HCT116 (cell line): Measurements from ENCODE around the gene HIP1R. TPM values are rescaled to one million over a fixed set of nuclear protein-coding genes. Genes with fewer than 3 reads are reported as not detected.

Experiments
- ATAC-seq: fragments of 200-7000 bp; cut with Tn5 transposase; 2 replicates; pipeline ENCODE4 v1.9.1; 2020; ENCODE audit warnings: mild to moderate bottlenecking, moderate library complexity
- BruUV-seq: library from RNA; stranded (reverse); fragments of 400-500 nt; replicated peaks from 2 replicates; lab custom pipeline; 2021; lab: Mats Ljungman, UMichigan
- CTCF ChIA-PET: fragments of 300-600 bp; sonication (Branson Sonifier 250); formaldehyde crosslinking; loops from one replicate; lab custom pipeline; 2021; ENCODE audit warnings: antibody characterized with exemption; lab: Charles Lee
- POLR2A ChIA-PET: fragments of 300-600, 350-600 bp; sonication (Branson Sonifier 250); formaldehyde crosslinking; loops from one replicate; lab custom pipeline; 2021; ENCODE audit warnings: antibody characterized with exemption; lab: Charles Lee
- RAD21 ChIA-PET, 2 experiments: fragments of 300-600 bp; sonication (Branson Sonifier 250); formaldehyde crosslinking; loops; one replicate each; lab custom pipeline; 2023; ENCODE audit warnings: low total read pairs in 2 of 2; ENCODE audit not compliant: uncharacterized antibody in 2 of 2, unreplicated experiment in 2 of 2, low non-redundant PET in 1 of 2; lab: Charles Lee
- DNase-seq: peaks from one replicate; pipeline ENCODE4 v3.0.0-alpha.2; 2010; ENCODE audit warnings: low read depth, low spot score
- H2AFZ ChIP-seq: fragments of 200-600 bp; shearing (Covaris generic), sonication (generic); 2 replicates; pipeline ENCODE4 v1.6.1; 2017; ENCODE audit warnings: low read depth, mixed run types, mixed read lengths, antibody characterized with exemption, low read length; ENCODE audit not compliant: poor library complexity, severe bottlenecking
- H3K27ac ChIP-seq: 2 replicates; pipeline ENCODE4 v1.5.1; 2012; ENCODE audit warnings: low read depth, low read length
- H3K27me3 ChIP-seq: fragments of 200-600 bp; sonication (generic); 2 replicates; pipeline ENCODE4 v1.6.1; 2016; ENCODE audit warnings: mixed run types, low read length, mixed read lengths; ENCODE audit not compliant: insufficient read depth
- H3K36me3 ChIP-seq, 2 experiments: fragments of 200-500 bp in 1 of 2; fragments of 200-600 bp in 1 of 2; sonication (Bioruptor generic) in 1 of 2; sonication (generic) in 1 of 2; 2 replicates each; pipeline versions ENCODE4 v1.5.1 to v1.6.1; 2014 to 2016; ENCODE audit warnings: low read length in 2 of 2, inconsistent platforms in 1 of 2, mixed read lengths in 1 of 2, mixed run types in 1 of 2; ENCODE audit not compliant: insufficient read depth in 2 of 2, control insufficient read depth in 1 of 2
- H3K4me1 ChIP-seq, 2 experiments: fragments of 200-600 bp in 1 of 2; sonication (generic) in 1 of 2; 2 replicates each; pipeline versions ENCODE4 v1.5.1 to v1.6.1; 2012 to 2017; ENCODE audit warnings: low read length in 2 of 2, inconsistent platforms in 1 of 2, mild to moderate bottlenecking in 1 of 2, mixed read lengths in 1 of 2, mixed run types in 1 of 2, moderate library complexity in 1 of 2; ENCODE audit not compliant: insufficient read depth in 2 of 2, control insufficient read depth in 1 of 2
- H3K4me2 ChIP-seq: fragments of 200-600 bp; sonication (generic); 2 replicates; pipeline ENCODE4 v1.6.1; 2017; ENCODE audit warnings: mixed run types, low read length, mixed read lengths
- H3K4me3 ChIP-seq, 2 experiments: fragments of 200-600 bp in 1 of 2; sonication (generic) in 1 of 2; replicated peaks in 1 of 2; 2 replicates each; pipeline ENCODE4 v1.5.1; 2011 to 2016; ENCODE audit warnings: low read length in 2 of 2, control low read depth in 1 of 2, low read depth in 1 of 2, mild to moderate bottlenecking in 1 of 2, mixed read lengths in 1 of 2, mixed run types in 1 of 2
- H3K79me2 ChIP-seq: fragments of 200-600 bp; sonication (generic); 2 replicates; pipeline ENCODE4 v1.6.1; 2017; ENCODE audit warnings: mild to moderate bottlenecking, mixed run types, low read length, moderate library complexity, mixed read lengths; ENCODE audit not compliant: insufficient read depth
- H3K9ac ChIP-seq: fragments of 200-600 bp; sonication (generic); 2 replicates; pipeline ENCODE4 v1.6.1; 2016; ENCODE audit warnings: low read length, mixed read lengths
- H3K9me2 ChIP-seq: fragments of 200-600 bp; sonication (generic), shearing (Covaris generic); 2 replicates; pipeline ENCODE4 v1.6.1; 2017; ENCODE audit warnings: mixed run types, mild to moderate bottlenecking, moderate library complexity; ENCODE audit not compliant: insufficient read depth
- H3K9me3 ChIP-seq, 2 experiments: fragments of 200-500 bp in 1 of 2; fragments of 200-600 bp in 1 of 2; sonication (Bioruptor generic) in 1 of 2; sonication (generic) in 1 of 2; 2 replicates each; pipeline ENCODE4 v1.6.1; 2014 to 2017; ENCODE audit warnings: low read length in 2 of 2, mixed read lengths in 2 of 2, inconsistent platforms in 1 of 2, low read depth in 1 of 2, mild to moderate bottlenecking in 1 of 2, mixed run types in 1 of 2, moderate library complexity in 1 of 2; ENCODE audit not compliant: control insufficient read depth in 1 of 2, insufficient read depth in 1 of 2
- H4K20me1 ChIP-seq: fragments of 200-600 bp; sonication (generic), shearing (Covaris generic); 2 replicates; pipeline ENCODE4 v1.6.1; 2017; ENCODE audit warnings: mixed run types, mild to moderate bottlenecking, moderate library complexity; ENCODE audit not compliant: insufficient read depth
- CBX3 ChIP-seq: IDR thresholded peaks from 2 replicates; pipeline ENCODE4 v1.6.1; 2012; ENCODE audit warnings: low read depth
- EGR1 ChIP-seq: IDR thresholded peaks from 2 replicates; pipeline ENCODE4 v1.6.1; 2012; ENCODE audit warnings: low read depth
- EZH2phosphoT487 ChIP-seq: fragments of 200-600 bp; IDR thresholded peaks from 2 replicates; pipeline ENCODE4 v1.6.1; 2018; ENCODE audit warnings: antibody characterized with exemption, borderline replicate concordance
- JUND ChIP-seq: IDR thresholded peaks from 2 replicates; pipeline ENCODE4 v1.6.1; 2012
- POLR2A ChIP-seq: IDR thresholded peaks from 2 replicates; pipeline ENCODE4 v1.7.0; 2011; ENCODE audit warnings: borderline replicate concordance; ENCODE audit not compliant: insufficient read depth, insufficient read length; ENCODE audit errors: extremely low read depth
- POLR2AphosphoS5 ChIP-seq: IDR thresholded peaks from 2 replicates; pipeline ENCODE4 v1.6.1; 2011; ENCODE audit warnings: mild to moderate bottlenecking, low read depth, low read length, moderate library complexity
- REST ChIP-seq: IDR thresholded peaks from 2 replicates; pipeline ENCODE4 v1.6.1; 2012; ENCODE audit warnings: low read depth
- SIN3A ChIP-seq: IDR thresholded peaks from 2 replicates; pipeline ENCODE4 v1.6.1; 2012; ENCODE audit warnings: low read depth
- SP1 ChIP-seq: IDR thresholded peaks from 2 replicates; pipeline ENCODE4 v1.6.1; 2012; ENCODE audit warnings: low read depth
- TCF7L2 ChIP-seq: IDR thresholded peaks from 2 replicates; pipeline ENCODE4 v1.7.0; 2011; ENCODE audit warnings: borderline replicate concordance, inconsistent platforms; ENCODE audit not compliant: insufficient read depth, insufficient read length; ENCODE audit errors: extremely low read depth
- YY1 ChIP-seq: IDR thresholded peaks from 2 replicates; pipeline ENCODE4 v1.6.1; 2011; ENCODE audit warnings: low read length, low read depth, moderate library complexity, mild to moderate bottlenecking; ENCODE audit not compliant: insufficient replicate concordance; ENCODE audit errors: extremely low read depth
- ZBTB33 ChIP-seq: IDR thresholded peaks from 2 replicates; pipeline ENCODE4 v1.6.1; 2011; ENCODE audit warnings: mild to moderate bottlenecking, low read length, moderate library complexity; ENCODE audit not compliant: insufficient replicate concordance; ENCODE audit errors: extremely low read depth
- ZFX ChIP-seq: fragments of 450-650 bp; IDR thresholded peaks from 2 replicates; pipeline ENCODE4 v1.6.1; 2017
- ZNF274 ChIP-seq: fragments of 200-500 bp; sonication (Bioruptor generic); IDR thresholded peaks from 2 replicates; pipeline ENCODE4 v1.6.1; 2014; ENCODE audit warnings: mild to moderate bottlenecking, low read depth, low read length, inconsistent platforms
- intact Hi-C: fragments of 100-400 bp; cut with micrococcal nuclease; formaldehyde crosslinking; loops from 2 replicates; pipeline ENCODE4 v1.10.0; 2022
- total RNA-seq: library from RNA; stranded (reverse); gene quantifications from one replicate; pipeline ENCODE4 v1.2.1, GENCODE V29; 2021; ENCODE audit not compliant: unreplicated experiment

HIP1R gene
- total RNA-seq, 1 experiment from 2014 or later, result 57.8 TPM

DNA sequence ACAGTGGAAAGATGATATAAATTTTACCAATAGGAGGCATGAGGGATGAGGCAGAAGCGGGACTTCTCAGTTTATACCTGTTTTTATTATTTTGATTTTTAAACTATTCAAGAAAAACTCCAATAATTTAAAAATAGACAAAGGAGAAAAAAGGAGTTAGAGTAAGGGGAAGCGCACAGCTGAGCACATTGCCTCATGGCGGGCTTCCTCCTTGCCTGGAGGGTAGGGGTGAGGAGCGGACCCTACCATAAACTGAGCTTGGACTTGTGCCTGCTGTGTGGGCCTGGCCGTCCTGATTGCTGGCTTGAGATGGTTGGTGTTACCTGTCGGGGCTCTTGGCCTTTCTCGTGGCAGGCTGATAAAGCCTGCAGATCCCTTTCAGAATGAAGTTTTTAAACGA is 15.1 kb upstream of the HIP1R start:
- Histone ChIP-seq H3K9me3 (no peaks in the 10 kb centered on the region), H3K9ac (no peak overlapping the region), H2AFZ (no peak overlapping the region), H3K9me2 (no peaks in the 10 kb centered on the region), H3K27ac (no peak overlapping the region), H3K4me2 (no peak overlapping the region), H3K4me3 (no peak overlapping the region), H4K20me1 (no peaks in the 10 kb centered on the region), H3K4me1 (no peaks in the 10 kb centered on the region), H3K79me2 (no peaks in the 10 kb centered on the region), H3K27me3 (no peaks in the 10 kb centered on the region), H3K36me3 (no peaks in the 10 kb centered on the region)
- DNase-seq (no peak), ATAC-seq (no peak)
- POLR2A ChIA-PET, result interaction anchor here (0.6 kb wide), 1 partner anchor 168 kb away, joined by 3 read pairs; no protein-coding TSS in a partner anchor
- intact Hi-C loops, result no loop called here
- CTCF ChIA-PET, result no interaction called here
- RAD21 ChIA-PET, result no interaction called here
- TF ChIP-seq POLR2A (no peak), ZFX (no peak)
- BruUV-seq, result no TSS peak

- no peaks in the 10 kb centered on the region for H4K20me1 ChIP-seq
- TF ChIP-seq REST, result no peak
- no peak for TF ChIP-seq ZNF274
- no peak for TF ChIP-seq ZBTB33
- TF ChIP-seq SP1, result no peak
- no peak for TF ChIP-seq TCF7L2
- TF ChIP-seq CBX3, result no peak
- TF ChIP-seq EGR1, result no peak
- TF ChIP-seq JUND, result no peak
- no peak for TF ChIP-seq ZFX
- TF ChIP-seq YY1, result no peak
- no peak for TF ChIP-seq EZH2phosphoT487
- no peak for TF ChIP-seq POLR2AphosphoS5
- no peak for TF ChIP-seq SIN3A
- TF ChIP-seq, all 23 proteins: peak for 0
- Histone ChIP-seq H3K4me2 (no peak overlapping the region), H3K27ac (no peak overlapping the region), H3K79me2 (no peaks in the 10 kb centered on the region), H3K4me3 (no peak overlapping the region), H3K9me3 (no peaks in the 10 kb centered on the region), H3K36me3 (no peaks in the 10 kb centered on the region), H3K9ac (no peak overlapping the region), H3K27me3 (no peaks in the 10 kb centered on the region), H3K4me1 (no peaks in the 10 kb centered on the region), H3K9me2 (no peaks in the 10 kb centered on the region), H2AFZ (no peak overlapping the region)
- ChIA-PET CTCF (no interaction called here), POLR2A (no interaction called here), RAD21 (no interaction called here)
- intact Hi-C loops, result no loop called here
- BruUV-seq, result no TSS peak
- ATAC-seq (no peak), DNase-seq (no peak)
Observed at GRCh38 chr12:122820838-122821271, 14.4 kb upstream of the HIP1R start.
